Colonic mucosa (tissue), 4 donors: Measurements from ENCODE around the gene FARP1. TPM values are rescaled to one million over a fixed set of nuclear protein-coding genes. Genes with fewer than 3 reads are reported as not detected.

Experiments
- DNase-seq: peaks from one replicate; pipeline ENCODE4 v3.0.0-alpha.2; 2020
- H3K27ac ChIP-seq: fragments of 200-600 bp; one replicate; pipeline ENCODE4 v1.8.0; 2021
- H3K27me3 ChIP-seq: fragments of 200-600 bp; one replicate; pipeline ENCODE4 v1.8.0; 2021
- H3K36me3 ChIP-seq: fragments of 200-600 bp; one replicate; pipeline ENCODE4 v1.8.0; 2021
- H3K4me1 ChIP-seq: fragments of 200-600 bp; one replicate; pipeline ENCODE4 v1.8.0; 2021; ENCODE audit warnings: mild to moderate bottlenecking
- H3K4me3 ChIP-seq: fragments of 200-600 bp; one replicate; pipeline ENCODE4 v1.8.0; 2021
- H3K9ac ChIP-seq, 2 donors: one replicate each; pipeline ENCODE4 v1.7.0; 2013; ENCODE audit warnings: control low read depth in 2 of 2, low read depth in 2 of 2, low read length in 2 of 2
- H3K9me3 ChIP-seq: fragments of 200-600 bp; one replicate; pipeline ENCODE4 v1.8.0; 2021
- intact Hi-C: fragments of 100-400 bp; cut with DNase I; formaldehyde crosslinking; loops from one replicate; pipeline ENCODE4 v1.14.1; 2022
- total RNA-seq, 2 donors: library from RNA; stranded (reverse); fragmentation: NEBNext Ultra II Directional in 1 of 2; extraction: Animal tissue kit (Norgen Biotek cat#: 25700) in 1 of 2; gene quantifications; one replicate each; pipeline ENCODE4 v1.2.1, GENCODE V29; 2021
- TF ChIP-seq, protein P1 (sequence below): fragments of 200-600 bp; IDR thresholded peaks from one replicate; pipeline ENCODE4 v1.8.0; 2022; ENCODE audit warnings: antibody characterized with exemption, mild to moderate bottlenecking
- donor health status: healthy.
- donor health status: DM: no; HTN: no; CAD: no.
- donor health status: DM: no; HTN: no; CAD: no.

Gene FARP1
- total RNA-seq, 2 donors from 2014 or later = 39.1 to 53.5 TPM

DNA sequence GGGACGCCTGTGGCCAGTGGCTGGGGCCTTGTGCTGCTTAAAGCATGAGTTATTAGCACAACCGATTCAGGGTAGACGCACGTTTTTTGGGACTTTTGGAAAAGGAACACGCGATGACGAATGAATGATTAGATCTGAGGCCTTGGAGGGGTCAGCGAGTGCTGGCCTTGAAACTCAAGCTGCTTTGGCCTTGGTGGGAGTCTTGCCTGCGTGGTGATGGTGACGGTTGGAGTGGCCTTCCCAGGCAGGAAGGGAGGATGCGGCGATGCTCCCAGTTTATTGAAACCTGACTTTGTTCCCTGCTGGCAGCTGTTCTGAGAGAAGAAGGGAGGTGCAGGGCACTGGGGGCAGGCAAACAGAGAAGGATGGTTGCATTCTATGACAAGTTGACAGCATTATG, 97.2 kb downstream of the FARP1 start:
- no peak overlapping the region for H3K4me3 ChIP-seq
- no peaks in the 10 kb centered on the region for H3K36me3 ChIP-seq
- no peaks in the 10 kb centered on the region for H3K27me3 ChIP-seq
- no peak overlapping the region for H3K9ac ChIP-seq
- DNase-seq = no peak
- intact Hi-C loops = no loop called here
- no peak overlapping the region for H3K27ac ChIP-seq
- TF ChIP-seq, protein P1, sequence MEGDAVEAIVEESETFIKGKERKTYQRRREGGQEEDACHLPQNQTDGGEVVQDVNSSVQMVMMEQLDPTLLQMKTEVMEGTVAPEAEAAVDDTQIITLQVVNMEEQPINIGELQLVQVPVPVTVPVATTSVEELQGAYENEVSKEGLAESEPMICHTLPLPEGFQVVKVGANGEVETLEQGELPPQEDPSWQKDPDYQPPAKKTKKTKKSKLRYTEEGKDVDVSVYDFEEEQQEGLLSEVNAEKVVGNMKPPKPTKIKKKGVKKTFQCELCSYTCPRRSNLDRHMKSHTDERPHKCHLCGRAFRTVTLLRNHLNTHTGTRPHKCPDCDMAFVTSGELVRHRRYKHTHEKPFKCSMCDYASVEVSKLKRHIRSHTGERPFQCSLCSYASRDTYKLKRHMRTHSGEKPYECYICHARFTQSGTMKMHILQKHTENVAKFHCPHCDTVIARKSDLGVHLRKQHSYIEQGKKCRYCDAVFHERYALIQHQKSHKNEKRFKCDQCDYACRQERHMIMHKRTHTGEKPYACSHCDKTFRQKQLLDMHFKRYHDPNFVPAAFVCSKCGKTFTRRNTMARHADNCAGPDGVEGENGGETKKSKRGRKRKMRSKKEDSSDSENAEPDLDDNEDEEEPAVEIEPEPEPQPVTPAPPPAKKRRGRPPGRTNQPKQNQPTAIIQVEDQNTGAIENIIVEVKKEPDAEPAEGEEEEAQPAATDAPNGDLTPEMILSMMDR = no peak
- H3K9me3 ChIP-seq = no peaks in the 10 kb centered on the region
- no peaks in the 10 kb centered on the region for H3K4me1 ChIP-seq

DNA sequence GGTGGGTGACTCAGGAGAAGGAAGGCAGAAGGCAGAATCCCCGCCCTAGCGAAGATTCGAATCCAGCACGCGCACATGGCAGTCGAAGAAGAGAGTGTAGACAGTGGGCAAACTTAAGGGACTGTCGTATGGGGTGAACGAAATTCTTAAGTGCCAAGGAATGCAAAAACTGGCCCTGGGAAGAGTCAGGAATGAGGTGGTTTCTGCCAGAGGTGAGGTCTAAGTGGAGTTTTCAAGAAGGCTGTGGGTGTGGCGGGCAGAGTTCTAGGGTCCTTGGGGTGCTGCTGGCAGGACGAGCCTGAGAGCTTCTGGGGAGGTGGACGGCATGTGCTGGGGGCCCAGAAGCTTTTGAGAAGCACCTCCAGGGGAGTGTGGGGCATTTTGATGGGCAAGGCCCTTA, 98.1 kb downstream of the FARP1 start:
- Histone ChIP-seq H3K27me3 (no peaks in the 10 kb centered on the region), H3K36me3 (no peaks in the 10 kb centered on the region), H3K4me3 (no peak overlapping the region), H3K9me3 (no peaks in the 10 kb centered on the region), H3K9ac (no peak overlapping the region), H3K27ac (no peak overlapping the region), H3K4me1 (no peaks in the 10 kb centered on the region)
- TF ChIP-seq, protein P1 = no peak
- DNase-seq = no peak
- intact Hi-C loops = no loop called here

DNA sequence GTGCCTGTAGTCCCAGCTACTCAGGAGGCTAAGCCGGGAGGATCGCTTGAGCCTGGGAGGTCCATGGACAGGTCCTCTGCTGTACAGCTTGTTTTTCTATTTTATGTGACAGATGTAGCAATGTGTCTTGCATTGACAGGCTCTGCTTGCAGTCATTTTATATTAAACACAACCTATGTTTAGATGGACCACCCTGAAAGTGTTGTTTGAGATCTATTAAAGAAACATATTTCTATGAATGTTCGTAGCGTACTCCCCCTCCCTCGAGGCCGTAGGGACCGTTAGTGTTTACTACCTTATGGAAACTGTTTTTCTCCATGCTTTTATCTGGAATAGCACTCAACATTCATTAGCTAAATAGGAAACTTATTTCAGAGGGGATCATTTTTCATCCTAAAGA, 99.1 kb downstream of the FARP1 start:
- Histone ChIP-seq H3K9me3 (no peaks in the 10 kb centered on the region), H3K36me3 (no peaks in the 10 kb centered on the region), H3K27ac (no peak overlapping the region), H3K27me3 (no peaks in the 10 kb centered on the region), H3K9ac (no peak overlapping the region), H3K4me3 (no peak overlapping the region), H3K4me1 (no peaks in the 10 kb centered on the region)
- TF ChIP-seq, protein P1 = no peak
- intact Hi-C loops = no loop called here
- no peak for DNase-seq

DNA sequence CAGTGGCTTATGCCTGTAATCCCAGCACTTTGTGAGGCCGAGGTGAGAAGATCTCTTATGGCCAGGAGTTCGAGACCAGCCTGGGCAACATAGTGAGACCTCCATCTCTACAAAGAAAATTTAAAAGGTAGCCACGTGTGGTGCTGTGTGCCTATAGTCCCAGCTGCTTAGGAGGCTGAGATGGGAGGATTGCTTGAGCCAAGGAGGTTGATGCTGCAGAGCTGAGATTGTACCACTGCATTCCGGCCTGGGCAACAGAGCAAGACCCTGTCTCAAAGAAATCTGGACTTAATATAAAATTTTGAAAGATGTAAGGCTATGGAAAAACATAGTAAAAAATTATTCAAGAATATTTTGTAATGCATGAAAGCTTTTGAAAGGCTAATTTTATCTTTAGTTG, 99.5 kb downstream of the FARP1 start:
- Histone ChIP-seq H3K9ac (no peak overlapping the region), H3K36me3 (no peaks in the 10 kb centered on the region), H3K27me3 (no peaks in the 10 kb centered on the region), H3K9me3 (no peaks in the 10 kb centered on the region), H3K4me3 (no peak overlapping the region), H3K4me1 (no peaks in the 10 kb centered on the region), H3K27ac (no peak overlapping the region)
- TF ChIP-seq, protein P1 = no peak
- no peak for DNase-seq
- intact Hi-C loops = no loop called here

DNA sequence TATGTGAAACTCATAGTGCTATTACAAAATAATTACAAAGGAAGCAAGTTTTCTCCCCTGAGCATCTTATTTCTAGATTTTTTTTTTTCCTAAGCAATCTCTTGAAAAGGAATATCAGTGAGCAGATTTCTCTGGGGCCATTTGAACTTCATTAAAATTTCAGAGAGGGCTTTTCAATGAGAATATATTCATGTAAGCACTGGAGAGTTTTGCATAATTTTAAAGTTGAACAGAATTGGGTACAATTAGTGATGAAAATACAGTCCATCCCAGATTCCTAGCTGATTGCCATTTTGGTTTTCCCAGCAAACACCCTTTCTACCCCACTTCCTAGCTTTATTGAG, 101.0 kb downstream of the FARP1 start:
- intact Hi-C loops = no loop called here
- TF ChIP-seq, protein P1 = no peak
- Histone ChIP-seq H3K4me3 (no peak overlapping the region), H3K27ac (no peak overlapping the region), H3K27me3 (no peaks in the 10 kb centered on the region), H3K9me3 (no peaks in the 10 kb centered on the region), H3K36me3 (no peaks in the 10 kb centered on the region), H3K9ac (no peak overlapping the region), H3K4me1 (no peaks in the 10 kb centered on the region)
- no peak for DNase-seq
